OCI-LY1 (cell line): Measurements from ENCODE around the gene PPP2CA.
"Not testable (repeated sequence)": the region's sequence is repeated elsewhere in the genome, so short reads cannot be mapped to it uniquely, and the experiment has no call there.

ENCODE experiments used
- H2AFZ ChIP-seq: fragments of 200-600 bp; sonication (generic), shearing (Covaris generic); 2 replicates; pipeline ENCODE4 v1.6.0; 2014; ENCODE audit warnings: antibody characterized with exemption, mild to moderate bottlenecking, low read length
- H3F3A ChIP-seq: fragments of 200-600 bp; sonication (generic), shearing (Covaris generic); 2 replicates; pipeline ENCODE4 v1.6.0; 2014; ENCODE audit warnings: mild to moderate bottlenecking, antibody characterized with exemption, low read length, moderate library complexity; ENCODE audit not compliant: insufficient read depth
- H3K27ac ChIP-seq: fragments of 200-600 bp; sonication (generic); 2 replicates; pipeline ENCODE4 v1.5.1; 2014; ENCODE audit warnings: low read length, mixed run types, mild to moderate bottlenecking, low read depth; ENCODE audit not compliant: poor library complexity, severe bottlenecking
- H3K27me3 ChIP-seq: fragments of 200-600 bp; sonication (generic); 2 replicates; pipeline ENCODE4 v1.6.0; 2014; ENCODE audit warnings: antibody characterized with exemption, mild to moderate bottlenecking, low read length, moderate library complexity; ENCODE audit not compliant: insufficient read depth
- H3K36me3 ChIP-seq: fragments of 200-600 bp; sonication (generic); 2 replicates; pipeline ENCODE4 v1.6.1; 2014; ENCODE audit warnings: mild to moderate bottlenecking, antibody characterized with exemption, low read length, moderate library complexity, mixed read lengths; ENCODE audit not compliant: insufficient read depth
- H3K4me1 ChIP-seq: fragments of 200-600 bp; sonication (generic); 2 replicates; pipeline ENCODE4 v1.5.1; 2014; ENCODE audit warnings: mild to moderate bottlenecking, low read length, moderate library complexity; ENCODE audit not compliant: insufficient read depth, severe bottlenecking
- H3K4me2 ChIP-seq: fragments of 200-600 bp; sonication (generic), shearing (Covaris generic); 2 replicates; pipeline ENCODE4 v1.6.1; 2014; ENCODE audit warnings: low read length
- H3K4me3 ChIP-seq: fragments of 200-600 bp; sonication (generic); 2 replicates; pipeline ENCODE4 v1.5.1; 2014; ENCODE audit warnings: low read length, low read depth, mild to moderate bottlenecking, mixed read lengths; ENCODE audit not compliant: poor library complexity, severe bottlenecking
- H3K79me2 ChIP-seq: fragments of 200-600 bp; shearing (Covaris generic); 2 replicates; pipeline ENCODE4 v1.6.1; 2016; ENCODE audit warnings: mixed run types, low read length, mixed read lengths; ENCODE audit not compliant: insufficient read depth
- H3K9ac ChIP-seq: fragments of 200-600 bp; sonication (generic), shearing (Covaris generic); 2 replicates; pipeline ENCODE4 v1.6.1; 2014; ENCODE audit warnings: mild to moderate bottlenecking, low read length, mixed read lengths
- H3K9me2 ChIP-seq: fragments of 200-600 bp; sonication (generic), shearing (Covaris generic); 2 replicates; pipeline ENCODE4 v1.6.1; 2014; ENCODE audit warnings: low read depth, mild to moderate bottlenecking, low read length, mixed read lengths
- H3K9me3 ChIP-seq: fragments of 200-600 bp; shearing (Covaris generic); 2 replicates; pipeline ENCODE4 v1.6.1; 2014; ENCODE audit warnings: low read length, mixed read lengths
- H4K20me1 ChIP-seq: fragments of 200-600 bp; sonication (generic), shearing (Covaris generic); 2 replicates; pipeline ENCODE4 v1.6.0; 2016; ENCODE audit warnings: mild to moderate bottlenecking, low read length; ENCODE audit not compliant: insufficient read depth
- CTCF ChIP-seq: fragments of 200-600 bp; sonication (generic), shearing (Covaris generic); IDR thresholded peaks from 2 replicates; pipeline ENCODE4 v1.5.1; 2017; ENCODE audit warnings: mild to moderate bottlenecking, antibody characterized with exemption, low read length, moderate library complexity, mixed read lengths
- EZH2 ChIP-seq: fragments of 200-600 bp; sonication (generic), shearing (Covaris generic); IDR thresholded peaks from 2 replicates; pipeline ENCODE4 v1.8.0; 2017; ENCODE audit warnings: borderline replicate concordance, mixed run types, mild to moderate bottlenecking, antibody characterized with exemption, low read length, moderate library complexity, mixed read lengths

Gene PPP2CA

GRCh38 chr5:134255418-134256150 lies 29.7 kb upstream of the PPP2CA start:
- H3K9me3 ChIP-seq = no peaks in the 10 kb centered on the region
- no peaks in the 10 kb centered on the region for H3K9me2 ChIP-seq
- no peak overlapping the region for H3K27ac ChIP-seq
- H3K4me2 ChIP-seq = no peak overlapping the region
- no peaks in the 10 kb centered on the region for H3K79me2 ChIP-seq
- no peaks in the 10 kb centered on the region for H3F3A ChIP-seq
- H4K20me1 ChIP-seq = no peaks in the 10 kb centered on the region
- no peak overlapping the region for H3K4me3 ChIP-seq
- no peaks in the 10 kb centered on the region for H3K36me3 ChIP-seq
- no peaks in the 10 kb centered on the region for H3K4me1 ChIP-seq
- H3K27me3 ChIP-seq = no peaks in the 10 kb centered on the region
- no peak for TF ChIP-seq EZH2
- TF ChIP-seq CTCF = no peak
- H2AFZ ChIP-seq = no peak overlapping the region
- no peak overlapping the region for H3K9ac ChIP-seq

GRCh38 chr5:134253368-134254153 lies 27.7 kb upstream of the PPP2CA start:
- H4K20me1 ChIP-seq, H3K79me2 ChIP-seq, H2AFZ ChIP-seq, H3K27me3 ChIP-seq, H3K36me3 ChIP-seq, H3K27ac ChIP-seq, H3K4me2 ChIP-seq, H3K9ac ChIP-seq, H3K4me1 ChIP-seq, H3F3A ChIP-seq, H3K4me3 ChIP-seq, H3K9me3 ChIP-seq, H3K9me2 ChIP-seq: not testable (repeated sequence)

GRCh38 chr5:134252671-134253070 lies 26.8 kb upstream of the PPP2CA start:
- Histone ChIP-seq H3K9me3 (no peaks in the 10 kb centered on the region), H4K20me1 (no peaks in the 10 kb centered on the region), H3K79me2 (no peaks in the 10 kb centered on the region), H2AFZ (no peak overlapping the region), H3K4me1 (no peaks in the 10 kb centered on the region), H3K9ac (no peak overlapping the region), H3K27ac (no peak overlapping the region), H3K9me2 (no peaks in the 10 kb centered on the region), H3K36me3 (no peaks in the 10 kb centered on the region), H3K27me3 (no peaks in the 10 kb centered on the region), H3F3A (no peaks in the 10 kb centered on the region), H3K4me2 (no peak overlapping the region), H3K4me3 (no peak overlapping the region)
- TF ChIP-seq CTCF (no peak), EZH2 (no peak)
